Progenitor cell of endocrine pancreas (in vitro differentiated cells): ENCODE results near the gene ZFP82. TPM values are rescaled to one million over a fixed set of nuclear protein-coding genes. Genes with fewer than 3 reads are reported as not detected.

Experiments
- DNase-seq: peaks from one replicate; pipeline ENCODE4 v3.0.0; 2021; ENCODE audit warnings: low spot score; ENCODE audit not compliant: unreplicated experiment
- H3K27ac Mint-ChIP-seq: 2 replicates; pipeline ENCODE4 v1.8.0; 2021; ENCODE audit warnings: mild to moderate bottlenecking, moderate library complexity, mixed read lengths
- H3K27me3 Mint-ChIP-seq: 2 replicates; pipeline ENCODE4 v1.8.0; 2021; ENCODE audit warnings: mixed read lengths
- H3K36me3 Mint-ChIP-seq: 2 replicates; pipeline ENCODE4 v1.8.0; 2022; ENCODE audit warnings: mixed read lengths; ENCODE audit not compliant: insufficient read depth
- H3K4me1 Mint-ChIP-seq: 2 replicates; pipeline ENCODE4 v1.8.0; 2021; ENCODE audit warnings: low read depth, mixed read lengths
- H3K4me3 Mint-ChIP-seq: 2 replicates; pipeline ENCODE4 v1.8.0; 2021; ENCODE audit warnings: low read depth, mild to moderate bottlenecking, moderate library complexity, mixed read lengths
- H3K9me3 Mint-ChIP-seq: 2 replicates; pipeline ENCODE4 v1.8.0; 2021; ENCODE audit warnings: low read depth, mixed read lengths
- CTCF ChIP-seq: fragments of 200-600 bp; sonication (generic); IDR thresholded peaks from one replicate; pipeline ENCODE4 v1.5.0; 2021; ENCODE audit warnings: antibody characterized with exemption, mild to moderate bottlenecking; ENCODE audit not compliant: unreplicated experiment
- total RNA-seq: library from RNA; stranded (reverse); gene quantifications from 2 replicates; pipeline ENCODE4 v1.2.1, GENCODE V29; 2021

Gene ZFP82
- total RNA-seq, 1 donor from 2014 or later: 15.4 TPM

GRCh38 chr19:36436531-36436930, 18.1 kb upstream of the ZFP82 start:
- H3K4me1 Mint-ChIP-seq: no peaks in the 10 kb centered on the region
- H3K9me3 Mint-ChIP-seq: peaks cover 10% of the 10 kb centered on the region
- DNase-seq: no peak
- H3K36me3 Mint-ChIP-seq: no peaks in the 10 kb centered on the region
- H3K27ac Mint-ChIP-seq: no peak overlapping the region
- H3K27me3 Mint-ChIP-seq: no peaks in the 10 kb centered on the region
- no peak for TF ChIP-seq CTCF
- no peak overlapping the region for H3K4me3 Mint-ChIP-seq

- DNase-seq: no peak
- H3K9me3 Mint-ChIP-seq: no peaks in the 10 kb centered on the region
- TF ChIP-seq CTCF: no peak
- no peaks in the 10 kb centered on the region for H3K36me3 Mint-ChIP-seq
- H3K27me3 Mint-ChIP-seq: peaks cover 3% of the 10 kb centered on the region
- no peaks in the 10 kb centered on the region for H3K4me1 Mint-ChIP-seq
- no peak overlapping the region for H3K27ac Mint-ChIP-seq
- no peak overlapping the region for H3K4me3 Mint-ChIP-seq
These were observed 5.5 kb upstream of the ZFP82 start for GRCh38 chr19:36423925-36424324.

GRCh38 chr19:36421749-36422481, 3.5 kb upstream of the ZFP82 start:
- no peak overlapping the region for H3K27ac Mint-ChIP-seq
- TF ChIP-seq CTCF: no peak
- H3K36me3 Mint-ChIP-seq: no peaks in the 10 kb centered on the region
- H3K27me3 Mint-ChIP-seq: peaks cover 3% of the 10 kb centered on the region
- no peak overlapping the region for H3K4me3 Mint-ChIP-seq
- DNase-seq: no peak
- H3K9me3 Mint-ChIP-seq: no peaks in the 10 kb centered on the region
- H3K4me1 Mint-ChIP-seq: peaks cover 12% of the 10 kb centered on the region

GRCh38 chr19:36420961-36421748, 2.7 kb upstream of the ZFP82 start:
- peaks cover 3% of the 10 kb centered on the region for H3K27me3 Mint-ChIP-seq
- no peaks in the 10 kb centered on the region for H3K36me3 Mint-ChIP-seq
- no peak for TF ChIP-seq CTCF
- H3K9me3 Mint-ChIP-seq: no peaks in the 10 kb centered on the region
- no peak overlapping the region for H3K27ac Mint-ChIP-seq
- DNase-seq: peak; percentile 10
- peaks cover 12% of the 10 kb centered on the region for H3K4me1 Mint-ChIP-seq
- H3K4me3 Mint-ChIP-seq: no peak overlapping the region

- no peaks in the 10 kb centered on the region for H3K27me3 Mint-ChIP-seq
- no peaks in the 10 kb centered on the region for H3K9me3 Mint-ChIP-seq
- no peak for DNase-seq
- H3K4me1 Mint-ChIP-seq: peaks cover 13% of the 10 kb centered on the region
- TF ChIP-seq CTCF: no peak
- peak overlapping the region; percentile 96 for H3K4me3 Mint-ChIP-seq
- peaks cover 9% of the 10 kb centered on the region for H3K36me3 Mint-ChIP-seq
- peak overlapping the region; percentile 98 for H3K27ac Mint-ChIP-seq
These were observed 625 bp downstream of the ZFP82 start for GRCh38 chr19:36417752-36418286.
